Measurements from ENCODE around the gene ABCE1. TPM values are rescaled to one million over a fixed set of nuclear protein-coding genes. Genes with fewer than 3 reads are reported as not detected.

The ABCE1 gene
- total RNA-seq, 1 experiment from 2014 or later, result 153 TPM

- DNase-seq (no peak), ATAC-seq (no peak)
- H4K20me1 ChIP-seq (ENCODE audit: low read length), result peaks cover 28% of the 10 kb centered on the region
- H3K79me2 ChIP-seq (ENCODE audit: low read length), result peaks cover 47% of the 10 kb centered on the region
- H3K9me2 ChIP-seq (replicated peaks; ENCODE audit: low read length), result no peaks in the 10 kb centered on the region
- intact Hi-C loops (cut with micrococcal nuclease), result no loop called here
- no peak overlapping the region for H3K4me2 ChIP-seq (ENCODE audit: low read length)
- H3K27ac ChIP-seq (ENCODE audit: low read length), result no peak overlapping the region
- POLR2A ChIA-PET (ENCODE audit: unreplicated experiment), result no interaction called here
- H3K27me3 ChIP-seq (ENCODE audit: low read length), result no peaks in the 10 kb centered on the region
- no peak overlapping the region for H3K9ac ChIP-seq (ENCODE audit: low read length)
- BruUV-seq (replicated peaks), result no TSS peak
- H3K9me3 ChIP-seq (ENCODE audit: low read length), result no peaks in the 10 kb centered on the region
- TF ChIP-seq CTCF (conservative IDR thresholded peaks at IDR 0.05; ENCODE audit: low read depth, low read length), result no peak
- no peak for TF ChIP-seq EZH2 (IDR thresholded peaks at IDR 0.05; ENCODE audit: low read length, unreplicated experiment)
- TF ChIP-seq EZH2phosphoT487 (IDR thresholded peaks at IDR 0.05; ENCODE audit: borderline replicate concordance, low read length), result no peak
- H3K4me1 ChIP-seq (ENCODE audit: insufficient read depth, low read length), result no peaks in the 10 kb centered on the region
- no peak overlapping the region for H2AFZ ChIP-seq (ENCODE audit: low read length)
- H3K36me3 ChIP-seq (ENCODE audit: low read depth, low read length), result peaks cover 71% of the 10 kb centered on the region
- CTCF ChIA-PET, result no interaction called here
- H3F3A ChIP-seq (ENCODE audit: low read length, unreplicated experiment), result no peaks in the 10 kb centered on the region
- H3K4me3 ChIP-seq (ENCODE audit: low read length), result no peak overlapping the region
Measured at GRCh38 chr4:145107126-145107525, 9.0 kb downstream of the ABCE1 start.

- H3K4me2 ChIP-seq (ENCODE audit: low read length), result no peak overlapping the region
- BruUV-seq (replicated peaks), result no TSS peak
- no peaks in the 10 kb centered on the region for H3K4me1 ChIP-seq (ENCODE audit: insufficient read depth, low read length)
- H3K9me2 ChIP-seq (replicated peaks; ENCODE audit: low read length), result no peaks in the 10 kb centered on the region
- DNase-seq (no peak), ATAC-seq (no peak)
- no peak overlapping the region for H2AFZ ChIP-seq (ENCODE audit: low read length)
- CTCF ChIA-PET, result no interaction called here
- H3K9me3 ChIP-seq (ENCODE audit: low read length), result no peaks in the 10 kb centered on the region
- no peak for TF ChIP-seq EZH2 (IDR thresholded peaks at IDR 0.05; ENCODE audit: low read length, unreplicated experiment)
- TF ChIP-seq EZH2phosphoT487 (IDR thresholded peaks at IDR 0.05; ENCODE audit: borderline replicate concordance, low read length), result no peak
- no peak for TF ChIP-seq CTCF (conservative IDR thresholded peaks at IDR 0.05; ENCODE audit: low read depth, low read length)
- intact Hi-C loops (cut with micrococcal nuclease), result no loop called here
- POLR2A ChIA-PET (ENCODE audit: unreplicated experiment), result no interaction called here
- peaks cover 81% of the 10 kb centered on the region for H3K36me3 ChIP-seq (ENCODE audit: low read depth, low read length)
- H3K27me3 ChIP-seq (ENCODE audit: low read length), result no peaks in the 10 kb centered on the region
- H4K20me1 ChIP-seq (ENCODE audit: low read length), result peaks cover 21% of the 10 kb centered on the region
- H3K27ac ChIP-seq (ENCODE audit: low read length), result no peak overlapping the region
- H3F3A ChIP-seq (ENCODE audit: low read length, unreplicated experiment), result no peaks in the 10 kb centered on the region
- H3K79me2 ChIP-seq (ENCODE audit: low read length), result peaks cover 37% of the 10 kb centered on the region
- no peak overlapping the region for H3K9ac ChIP-seq (ENCODE audit: low read length)
- H3K4me3 ChIP-seq (ENCODE audit: low read length), result no peak overlapping the region
Measured at GRCh38 chr4:145108128-145108527, 10.0 kb downstream of the ABCE1 start.

- ChIA-PET POLR2A (ENCODE audit: unreplicated experiment) (no interaction called here), CTCF (no interaction called here)
- H3K9ac ChIP-seq (ENCODE audit: low read length), result no peak overlapping the region
- H4K20me1 ChIP-seq (ENCODE audit: low read length), result 0 out of 2 replicates have a peak, but pooled peaks cover 7% of the 10 kb centered on the region
- DNase-seq (no peak), ATAC-seq (no peak)
- intact Hi-C loops (cut with micrococcal nuclease), result no loop called here
- no TSS peak for BruUV-seq (replicated peaks)
- H3K36me3 ChIP-seq (ENCODE audit: low read depth, low read length), result peaks cover 84% of the 10 kb centered on the region
- H3K9me3 ChIP-seq (ENCODE audit: low read length), result no peaks in the 10 kb centered on the region
- no peaks in the 10 kb centered on the region for H3K27me3 ChIP-seq (ENCODE audit: low read length)
- H3K4me1 ChIP-seq (ENCODE audit: insufficient read depth, low read length), result no peaks in the 10 kb centered on the region
- H3K27ac ChIP-seq (ENCODE audit: low read length), result no peak overlapping the region
- H3K9me2 ChIP-seq (replicated peaks; ENCODE audit: low read length), result no peaks in the 10 kb centered on the region
- no peaks in the 10 kb centered on the region for H3F3A ChIP-seq (ENCODE audit: low read length, unreplicated experiment)
- H2AFZ ChIP-seq (ENCODE audit: low read length), result no peak overlapping the region
- no peak overlapping the region for H3K4me2 ChIP-seq (ENCODE audit: low read length)
- no peak for TF ChIP-seq EZH2 (IDR thresholded peaks at IDR 0.05; ENCODE audit: low read length, unreplicated experiment)
- no peak for TF ChIP-seq CTCF (conservative IDR thresholded peaks at IDR 0.05; ENCODE audit: low read depth, low read length)
- TF ChIP-seq EZH2phosphoT487 (IDR thresholded peaks at IDR 0.05; ENCODE audit: borderline replicate concordance, low read length), result no peak
- H3K79me2 ChIP-seq (ENCODE audit: low read length), result peaks cover 3% of the 10 kb centered on the region; the same call in 1 of the 2 replicates
- no peak overlapping the region for H3K4me3 ChIP-seq (ENCODE audit: low read length)
Measured at GRCh38 chr4:145125396-145125795, 27.3 kb downstream of the ABCE1 start.

Data from PC-3 (cell line).